Measurements from ENCODE around the gene ZRANB3. TPM values are rescaled to one million over a fixed set of nuclear protein-coding genes. Genes with fewer than 3 reads are reported as not detected.

ZRANB3 gene
- total RNA-seq, 1 experiment from 2014 or later, result 12.0 TPM

GRCh38 chr2:135227386-135227785, 303.6 kb downstream of the ZRANB3 start:
- no peak overlapping the region for H3K4me2 ChIP-seq (ENCODE audit: low read length)
- POLR2A ChIA-PET, result no interaction called here

GRCh38 chr2:135226961-135227360, 304.1 kb downstream of the ZRANB3 start:
- no peaks in the 10 kb centered on the region for H3K79me2 ChIP-seq (ENCODE audit: insufficient read depth, low read length)
- H4K20me1 ChIP-seq (ENCODE audit: insufficient read depth), result no peaks in the 10 kb centered on the region
- H3K4me1 ChIP-seq (ENCODE audit: control insufficient read depth in 1 of 2, insufficient read depth in 2 of 2, low read length in 2 of 2), result no peaks in the 10 kb centered on the region
- CTCF ChIA-PET, result no interaction called here
- H3K27me3 ChIP-seq (ENCODE audit: insufficient read depth, low read length), result no peaks in the 10 kb centered on the region
- intact Hi-C loops (cut with micrococcal nuclease), result no loop called here
- H3K4me3 ChIP-seq (replicated peaks in 1 of 2; ENCODE audit: low read depth in 1 of 2, low read length in 2 of 2), result no peak overlapping the region
- ATAC-seq (no peak), DNase-seq (ENCODE audit: low read depth, low spot score) (no peak)
- no peak overlapping the region for H3K27ac ChIP-seq (ENCODE audit: low read depth, low read length)
- RAD21 ChIA-PET (ENCODE audit: low non-redundant PET in 1 of 2, low total read pairs in 2 of 2, uncharacterized antibody in 2 of 2, unreplicated experiment in 2 of 2), result no interaction called here
- H3K36me3 ChIP-seq (ENCODE audit: control insufficient read depth in 1 of 2, insufficient read depth in 2 of 2, low read length in 2 of 2), result 0 out of 4 replicates have a peak, but pooled peaks cover 0 to 3% of the 10 kb centered on the region in 2 experiments
- BruUV-seq (replicated peaks), result no TSS peak
- POLR2A ChIA-PET, result no interaction called here
- no peak overlapping the region for H3K4me2 ChIP-seq (ENCODE audit: low read length)
- H2AFZ ChIP-seq (ENCODE audit: low read depth, low read length, poor library complexity, severe bottlenecking), result no peak overlapping the region
- H3K9me2 ChIP-seq (ENCODE audit: insufficient read depth), result no peaks in the 10 kb centered on the region
- H3K9ac ChIP-seq (ENCODE audit: low read length), result no peak overlapping the region
- H3K9me3 ChIP-seq (ENCODE audit: control insufficient read depth in 1 of 2, insufficient read depth in 1 of 2, low read depth in 1 of 2, low read length in 2 of 2), result no peaks in the 10 kb centered on the region
- TF ChIP-seq TCF7L2 (IDR thresholded peaks at IDR 0.05; ENCODE audit: borderline replicate concordance, extremely low read depth, insufficient read depth, insufficient read length), result no peak
- TF ChIP-seq EZH2 (IDR thresholded peaks at IDR 0.05), result no peak
- TF ChIP-seq SP1 (IDR thresholded peaks at IDR 0.05; ENCODE audit: low read depth), result no peak
- TF ChIP-seq EGR1 (IDR thresholded peaks at IDR 0.05; ENCODE audit: low read depth), result no peak
- no peak for TF ChIP-seq SRF (IDR thresholded peaks at IDR 0.05; ENCODE audit: low read depth)
- no peak for TF ChIP-seq REST (IDR thresholded peaks at IDR 0.05; ENCODE audit: low read depth)
- no peak for TF ChIP-seq EZH2phosphoT487 (IDR thresholded peaks at IDR 0.05; ENCODE audit: borderline replicate concordance)
- TF ChIP-seq SIN3A (IDR thresholded peaks at IDR 0.05; ENCODE audit: low read depth), result no peak
- TF ChIP-seq CEBPB (IDR thresholded peaks at IDR 0.05; ENCODE audit: low read depth), result no peak
- no peak for TF ChIP-seq ZFX (IDR thresholded peaks at IDR 0.05)
- no peak for TF ChIP-seq RAD21 (IDR thresholded peaks at IDR 0.05; ENCODE audit: low read depth)
- no peak for TF ChIP-seq YY1 (IDR thresholded peaks at IDR 0.05; ENCODE audit: extremely low read depth, insufficient replicate concordance, low read depth, low read length)
- TF ChIP-seq JUND (IDR thresholded peaks at IDR 0.05), result no peak
- TF ChIP-seq MAX (IDR thresholded peaks at IDR 0.05), result no peak
- no peak for TF ChIP-seq FOSL1 (IDR thresholded peaks at IDR 0.05; ENCODE audit: low read depth)

More at GRCh38 chr2:135227386-135227785, 303.6 kb downstream of the ZRANB3 start:
- intact Hi-C loops (cut with micrococcal nuclease), result no loop called here
- Histone ChIP-seq H2AFZ (ENCODE audit: low read depth, low read length, poor library complexity, severe bottlenecking) (no peak overlapping the region), H3K9me3 (ENCODE audit: control insufficient read depth in 1 of 2, insufficient read depth in 1 of 2, low read depth in 1 of 2, low read length in 2 of 2) (no peaks in the 10 kb centered on the region), H3K4me1 (ENCODE audit: control insufficient read depth in 1 of 2, insufficient read depth in 2 of 2, low read length in 2 of 2) (no peaks in the 10 kb centered on the region), H3K27me3 (ENCODE audit: insufficient read depth, low read length) (no peaks in the 10 kb centered on the region), H4K20me1 (ENCODE audit: insufficient read depth) (no peaks in the 10 kb centered on the region), H3K9me2 (ENCODE audit: insufficient read depth) (no peaks in the 10 kb centered on the region), H3K36me3 (ENCODE audit: control insufficient read depth in 1 of 2, insufficient read depth in 2 of 2, low read length in 2 of 2) (0 out of 4 replicates have a peak, but pooled peaks cover 0 to 3% of the 10 kb centered on the region in 2 experiments), H3K79me2 (ENCODE audit: insufficient read depth, low read length) (no peaks in the 10 kb centered on the region), H3K27ac (ENCODE audit: low read depth, low read length) (no peak overlapping the region), H3K9ac (ENCODE audit: low read length) (no peak overlapping the region), H3K4me3 (replicated peaks in 1 of 2; ENCODE audit: low read depth in 1 of 2, low read length in 2 of 2) (no peak overlapping the region)
- no peak for ATAC-seq
- CTCF ChIA-PET, result no interaction called here
- TF ChIP-seq YY1 (IDR thresholded peaks at IDR 0.05; ENCODE audit: extremely low read depth, insufficient replicate concordance, low read depth, low read length) (no peak), POLR2A (IDR thresholded peaks at IDR 0.05; ENCODE audit: borderline replicate concordance, extremely low read depth, insufficient read depth, insufficient read length) (no peak), EZH2 (IDR thresholded peaks at IDR 0.05) (no peak), ELF1 (IDR thresholded peaks at IDR 0.05; ENCODE audit: borderline replicate concordance, low read depth) (no peak), JUND (IDR thresholded peaks at IDR 0.05) (no peak), FOSL1 (IDR thresholded peaks at IDR 0.05; ENCODE audit: low read depth) (no peak), MAX (IDR thresholded peaks at IDR 0.05) (no peak)
- RAD21 ChIA-PET (ENCODE audit: low non-redundant PET in 1 of 2, low total read pairs in 2 of 2, uncharacterized antibody in 2 of 2, unreplicated experiment in 2 of 2), result no interaction called here
- BruUV-seq (replicated peaks), result no TSS peak
- DNase-seq (ENCODE audit: low read depth, low spot score), result no peak

Data from HCT116 (cell line).